Smooth muscle cell (in vitro differentiated cells): ENCODE results near the gene ZFAND3. TPM values are rescaled to one million over a fixed set of nuclear protein-coding genes. Genes with fewer than 3 reads are reported as not detected.

Experiments used
- DNase-seq: peaks from one replicate; lab custom pipeline; 2025; ENCODE audit not compliant: unreplicated experiment; lab: John Stamatoyannopoulos, UW
- H2AFZ ChIP-seq: fragments of 200-600 bp; sonication (generic); 2 replicates; pipeline ENCODE4 v1.6.0; 2016; ENCODE audit warnings: antibody characterized with exemption, low read depth, mild to moderate bottlenecking
- H3F3A ChIP-seq: fragments of 200-600 bp; sonication (generic); 2 replicates; pipeline ENCODE4 v1.6.0; 2017; ENCODE audit warnings: antibody characterized with exemption, low read depth
- H3K27ac ChIP-seq: fragments of 200-600 bp; sonication (generic); 2 replicates; pipeline ENCODE4 v1.5.1; 2016; ENCODE audit warnings: low read depth, mild to moderate bottlenecking
- H3K27me3 ChIP-seq: fragments of 200-600 bp; sonication (generic); 2 replicates; pipeline ENCODE4 v1.6.1; 2016; ENCODE audit warnings: low read depth, mild to moderate bottlenecking
- H3K36me3 ChIP-seq: fragments of 200-600 bp; sonication (generic); 2 replicates; pipeline ENCODE4 v1.5.1; 2016; ENCODE audit warnings: low read depth
- H3K4me1 ChIP-seq: fragments of 200-600 bp; sonication (generic); 2 replicates; pipeline ENCODE4 v1.5.1; 2016; ENCODE audit warnings: low read depth
- H3K4me2 ChIP-seq: fragments of 200-600 bp; sonication (generic); 2 replicates; pipeline ENCODE4 v1.6.0; 2016; ENCODE audit warnings: mild to moderate bottlenecking
- H3K4me3 ChIP-seq: fragments of 200-600 bp; sonication (generic); 2 replicates; pipeline ENCODE4 v1.5.1; 2016; ENCODE audit warnings: mild to moderate bottlenecking
- H3K79me2 ChIP-seq: fragments of 200-600 bp; sonication (generic); 2 replicates; pipeline ENCODE4 v1.6.0; 2016; ENCODE audit warnings: low read depth, mild to moderate bottlenecking
- H3K9ac ChIP-seq: fragments of 200-600 bp; sonication (generic); 2 replicates; pipeline ENCODE4 v1.6.0; 2016; ENCODE audit warnings: low read depth
- H3K9me3 ChIP-seq: fragments of 200-600 bp; sonication (generic); replicated peaks from 2 replicates; pipeline ENCODE4 v1.5.1; 2016; ENCODE audit warnings: low read depth
- H4K20me1 ChIP-seq: fragments of 200-600 bp; sonication (generic); 2 replicates; pipeline ENCODE4 v1.6.0; 2016; ENCODE audit warnings: low read depth
- WGBS: methylation state at CpG from one replicate; pipeline ENCODE4 v1.1.7; 2016; ENCODE audit warnings: low lambda C conversion rate; 5-methylcytosine and 5-hydroxymethylcytosine counted together
- polyA plus RNA-seq: library from polyadenylated mRNA; unstranded; fragments of >200 nt; fragmentation: Nextera tagmentation; extraction: Ambion mirVana; gene quantifications from 2 replicates; pipeline ENCODE4 v1.2.1, GENCODE V29; 2016
- total RNA-seq: library from RNA; depleted of rRNA; stranded (reverse); fragments of >200 nt; gene quantifications from 2 replicates; pipeline ENCODE4 v1.2.3, GENCODE V29; 2014
- TF ChIP-seq, protein P1 (sequence below): fragments of 200-600 bp; sonication (generic); IDR thresholded peaks from 2 replicates; pipeline ENCODE4 v1.5.1; 2017; ENCODE audit warnings: borderline replicate concordance, mild to moderate bottlenecking, antibody characterized with exemption; ENCODE audit not compliant: insufficient read depth, poor library complexity, severe bottlenecking

The ZFAND3 gene
- total and polyA plus RNA-seq, 2 experiments from 2014 or later: 27.6 to 40.5 TPM

DNA sequence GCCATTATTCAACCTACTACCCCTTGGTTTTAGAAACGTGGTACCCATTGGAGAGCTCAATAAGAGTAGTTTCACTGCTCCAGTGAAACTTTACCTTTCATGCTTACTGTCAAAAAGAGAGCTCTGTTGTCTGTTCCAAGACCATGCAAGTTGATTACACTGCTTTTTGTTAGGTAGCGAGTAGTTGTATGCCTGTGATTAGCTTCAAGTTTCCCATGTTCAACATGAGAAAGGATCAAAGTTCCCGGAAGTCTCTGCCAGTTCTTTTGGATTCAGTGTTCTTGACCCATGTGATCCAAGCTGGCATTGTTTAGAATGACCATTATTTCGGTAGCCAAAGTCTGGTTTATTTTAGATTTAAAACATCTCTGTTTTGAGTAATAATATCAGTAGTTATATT lies 107.1 kb downstream of the ZFAND3 start:
- 77% methylated on average over 4 of the region's 4 CpGs for WGBS
- H3F3A ChIP-seq: no peaks in the 10 kb centered on the region
- DNase-seq: no peak
- H3K36me3 ChIP-seq: no peaks in the 10 kb centered on the region
- H3K27ac ChIP-seq: no peak overlapping the region
- H3K4me2 ChIP-seq: no peak overlapping the region
- TF ChIP-seq, protein P1, sequence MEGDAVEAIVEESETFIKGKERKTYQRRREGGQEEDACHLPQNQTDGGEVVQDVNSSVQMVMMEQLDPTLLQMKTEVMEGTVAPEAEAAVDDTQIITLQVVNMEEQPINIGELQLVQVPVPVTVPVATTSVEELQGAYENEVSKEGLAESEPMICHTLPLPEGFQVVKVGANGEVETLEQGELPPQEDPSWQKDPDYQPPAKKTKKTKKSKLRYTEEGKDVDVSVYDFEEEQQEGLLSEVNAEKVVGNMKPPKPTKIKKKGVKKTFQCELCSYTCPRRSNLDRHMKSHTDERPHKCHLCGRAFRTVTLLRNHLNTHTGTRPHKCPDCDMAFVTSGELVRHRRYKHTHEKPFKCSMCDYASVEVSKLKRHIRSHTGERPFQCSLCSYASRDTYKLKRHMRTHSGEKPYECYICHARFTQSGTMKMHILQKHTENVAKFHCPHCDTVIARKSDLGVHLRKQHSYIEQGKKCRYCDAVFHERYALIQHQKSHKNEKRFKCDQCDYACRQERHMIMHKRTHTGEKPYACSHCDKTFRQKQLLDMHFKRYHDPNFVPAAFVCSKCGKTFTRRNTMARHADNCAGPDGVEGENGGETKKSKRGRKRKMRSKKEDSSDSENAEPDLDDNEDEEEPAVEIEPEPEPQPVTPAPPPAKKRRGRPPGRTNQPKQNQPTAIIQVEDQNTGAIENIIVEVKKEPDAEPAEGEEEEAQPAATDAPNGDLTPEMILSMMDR: no peak
- peaks cover 99% of the 10 kb centered on the region for H3K79me2 ChIP-seq
- no peaks in the 10 kb centered on the region for H3K27me3 ChIP-seq
- H2AFZ ChIP-seq: no peak overlapping the region
- peaks cover 7% of the 10 kb centered on the region for H3K4me1 ChIP-seq
- no peak overlapping the region for H3K9ac ChIP-seq
- H4K20me1 ChIP-seq: peaks cover 100% of the 10 kb centered on the region
- no peak overlapping the region for H3K4me3 ChIP-seq
- no peaks in the 10 kb centered on the region for H3K9me3 ChIP-seq

DNA sequence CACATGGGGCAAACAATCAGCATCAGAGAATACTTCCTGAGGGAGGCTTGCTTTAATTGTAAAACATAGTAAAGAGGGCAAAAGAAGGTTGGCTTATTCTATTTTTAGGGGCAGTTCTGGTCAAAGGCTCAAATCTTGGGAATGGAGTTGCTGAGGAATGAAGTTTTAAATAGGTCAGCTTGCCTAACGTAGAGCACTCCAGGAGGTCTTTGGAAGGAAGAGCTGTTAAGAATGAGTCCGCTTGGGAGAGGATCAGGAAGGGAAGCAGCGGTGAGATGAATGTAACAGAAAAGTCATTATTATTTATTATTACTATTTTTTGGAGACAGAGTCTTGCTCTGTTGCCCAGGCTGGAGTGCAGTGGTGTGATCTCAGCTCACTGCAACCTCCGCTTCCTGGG lies 108.7 kb downstream of the ZFAND3 start:
- TF ChIP-seq, protein P1: no peak
- Histone ChIP-seq H3K4me2 (no peak overlapping the region), H3K27ac (no peak overlapping the region), H3K9me3 (no peaks in the 10 kb centered on the region), H3K4me3 (no peak overlapping the region), H3K27me3 (no peaks in the 10 kb centered on the region), H3F3A (no peaks in the 10 kb centered on the region), H4K20me1 (peaks cover 100% of the 10 kb centered on the region), H3K4me1 (peaks cover 7% of the 10 kb centered on the region), H3K36me3 (no peaks in the 10 kb centered on the region), H2AFZ (no peak overlapping the region), H3K79me2 (peaks cover 99% of the 10 kb centered on the region), H3K9ac (no peak overlapping the region)
- WGBS: 87% methylated on average over 4 of the region's 4 CpGs
- DNase-seq: no peak

DNA sequence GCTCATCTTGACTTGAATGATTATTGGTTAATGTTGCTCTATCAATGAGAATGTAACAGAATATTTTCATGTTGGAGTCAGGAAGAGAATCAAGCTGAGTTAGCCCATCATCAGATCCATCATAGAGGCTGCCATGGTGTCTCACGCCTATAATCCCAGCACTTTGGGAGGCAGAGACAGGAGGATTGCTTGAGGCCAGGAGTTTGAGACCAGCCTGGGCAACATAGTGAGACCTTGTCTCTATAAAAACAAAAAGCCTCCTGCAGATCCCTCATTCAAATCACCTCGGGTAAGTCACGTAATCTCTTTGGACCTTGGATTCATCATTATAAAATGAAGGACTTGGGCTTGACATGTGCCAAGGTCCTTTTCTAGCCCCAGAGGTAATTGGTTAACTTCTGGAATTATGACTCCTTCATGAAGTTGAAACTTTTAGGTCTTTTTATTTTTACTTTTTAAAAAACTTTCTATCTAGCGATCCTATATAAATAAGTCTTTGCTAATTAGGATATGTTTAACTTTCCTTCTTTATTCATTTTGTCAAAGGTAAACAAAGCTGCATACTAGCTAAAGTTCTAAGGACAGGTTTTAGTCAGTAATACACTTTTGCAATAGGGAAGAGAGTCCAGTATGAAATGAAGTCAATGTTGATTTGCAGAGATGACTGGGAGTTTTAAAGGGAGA lies 110.9 kb downstream of the ZFAND3 start:
- H3K4me2 ChIP-seq: no peak overlapping the region
- peaks cover 98% of the 10 kb centered on the region for H3K79me2 ChIP-seq

More for the DNA sequence above, 110.9 kb downstream of the ZFAND3 start:
- TF ChIP-seq, protein P1: no peak
- H4K20me1 ChIP-seq: peaks cover 100% of the 10 kb centered on the region
- no peaks in the 10 kb centered on the region for H3K9me3 ChIP-seq
- H3K27ac ChIP-seq: no peak overlapping the region
- no peaks in the 10 kb centered on the region for H3F3A ChIP-seq
- no peak overlapping the region for H3K9ac ChIP-seq
- 96% methylated on average over 4 of the region's 4 CpGs for WGBS
- H2AFZ ChIP-seq: no peak overlapping the region
- H3K36me3 ChIP-seq: no peaks in the 10 kb centered on the region
- no peak overlapping the region for H3K4me3 ChIP-seq
- H3K4me1 ChIP-seq: peaks cover 7% of the 10 kb centered on the region
- no peaks in the 10 kb centered on the region for H3K27me3 ChIP-seq
- no peak for DNase-seq
